HG03439 (cell line): ENCODE measurements around the gene EXD2.

Source experiments
- ATAC-seq: cut with Tn5 transposase; IDR thresholded peaks from one replicate; pipeline ENCODE4 v1.9.1; 2021; ENCODE audit warnings: mild to moderate bottlenecking, moderate library complexity; ENCODE audit not compliant: unreplicated experiment

Gene EXD2

DNA sequence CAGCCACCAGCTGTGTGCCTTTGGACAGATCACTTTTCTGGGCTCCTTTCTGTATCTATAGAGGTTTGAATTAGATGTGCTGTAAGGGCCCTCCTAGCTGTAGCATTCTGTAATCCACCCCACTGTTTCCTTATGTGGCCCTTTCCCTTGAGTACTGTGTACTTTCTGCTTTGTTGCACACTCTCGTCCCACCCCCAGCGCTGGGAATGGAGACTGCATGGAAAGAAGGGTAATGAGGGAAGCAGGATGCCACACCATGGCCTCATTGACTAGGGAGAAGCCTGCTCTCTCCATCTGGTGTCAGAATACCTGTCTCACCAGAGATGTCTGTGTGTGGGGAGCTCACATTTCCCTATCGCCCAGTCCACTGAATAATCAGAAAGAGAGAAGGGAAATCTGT is 55.0 kb downstream of the EXD2 start:
- no peak for ATAC-seq

DNA sequence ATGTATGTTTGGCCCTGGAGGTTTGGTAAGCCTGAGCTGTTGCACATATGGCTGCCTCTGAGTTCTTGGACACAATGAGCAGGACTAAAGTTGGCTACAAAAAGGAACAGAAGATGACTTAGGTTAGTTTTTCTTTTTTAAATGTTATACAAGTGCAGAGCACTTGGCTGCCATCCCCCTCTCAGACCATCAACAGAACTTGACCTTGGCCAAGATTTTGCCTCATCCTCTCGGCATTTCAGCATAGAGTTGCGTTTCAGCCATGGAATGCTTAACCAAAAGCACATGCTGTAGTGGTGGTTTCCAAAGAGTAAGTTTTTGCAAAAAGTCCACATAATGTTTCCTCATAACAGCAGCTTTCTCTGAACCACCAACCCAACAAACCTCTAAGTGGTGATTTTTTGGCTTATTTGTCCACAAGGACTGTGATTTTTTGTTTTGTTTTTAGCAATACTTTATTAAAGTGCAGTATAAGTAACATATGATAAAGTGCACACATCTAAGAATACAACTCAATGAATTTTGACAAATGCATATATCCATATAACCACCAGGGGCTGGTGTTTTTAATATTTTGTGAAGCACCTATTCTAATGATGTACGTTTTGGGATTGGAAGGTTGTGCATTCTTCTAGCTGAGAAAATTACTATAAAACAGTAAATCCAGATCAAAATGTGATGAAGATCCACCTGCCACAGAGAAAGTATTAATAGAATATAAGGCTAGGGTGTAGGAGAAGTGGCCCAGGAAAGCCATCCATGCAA is 56.6 kb downstream of the EXD2 start:
- no peak for ATAC-seq

- no peak for ATAC-seq
Measured at GRCh38 chr14:69249603-69250002, 58.3 kb downstream of the EXD2 start.

- ATAC-seq, result no peak
Measured at GRCh38 chr14:69252851-69253250, 61.6 kb downstream of the EXD2 start.

GRCh38 chr14:69259168-69259526 is 67.8 kb downstream of the EXD2 start:
- ATAC-seq, result no peak

- ATAC-seq, result no peak
Measured at GRCh38 chr14:69259527-69260189, 68.4 kb downstream of the EXD2 start, which contains the start of gene GALNT16. Gene GALNT16, plus strand, starts transcription at chr14:69260158. Its CDS starts 133 bp downstream, at chr14:69260291.

- ATAC-seq, result no peak
Measured at GRCh38 chr14:69260190-69260860, 69.0 kb downstream of the EXD2 start.

- no peak for ATAC-seq
Measured at GRCh38 chr14:69260861-69261564, 69.7 kb downstream of the EXD2 start.

- no peak for ATAC-seq
Measured at GRCh38 chr14:69261761-69262331, 70.5 kb downstream of the EXD2 start.

- ATAC-seq, result no peak
Measured at GRCh38 chr14:69262516-69262915, 71.2 kb downstream of the EXD2 start.

DNA sequence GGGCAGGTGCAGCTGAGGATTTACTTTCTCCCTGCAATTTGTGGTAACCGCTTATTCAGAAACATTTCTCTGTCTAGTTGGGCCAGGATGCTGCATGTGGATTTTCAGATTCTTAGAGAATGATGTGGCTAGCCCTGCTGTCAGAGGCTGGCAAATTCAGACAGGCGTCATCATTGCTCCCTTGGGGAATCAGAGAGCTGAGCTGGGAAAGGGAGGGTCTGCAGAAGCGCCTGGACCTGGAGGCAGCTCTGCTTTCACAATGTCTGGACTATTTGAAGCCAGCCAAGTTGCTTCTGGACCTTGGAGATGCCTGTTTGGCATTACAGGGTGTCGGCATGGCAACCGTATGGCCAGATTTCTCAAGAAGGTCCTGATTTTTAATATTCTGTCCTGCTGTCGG is 72.1 kb downstream of the EXD2 start:
- no peak for ATAC-seq

GRCh38 chr14:69263771-69264170 is 72.5 kb downstream of the EXD2 start:
- ATAC-seq, result no peak

- no peak for ATAC-seq
Measured at GRCh38 chr14:69266572-69267345, 75.5 kb downstream of the EXD2 start.

DNA sequence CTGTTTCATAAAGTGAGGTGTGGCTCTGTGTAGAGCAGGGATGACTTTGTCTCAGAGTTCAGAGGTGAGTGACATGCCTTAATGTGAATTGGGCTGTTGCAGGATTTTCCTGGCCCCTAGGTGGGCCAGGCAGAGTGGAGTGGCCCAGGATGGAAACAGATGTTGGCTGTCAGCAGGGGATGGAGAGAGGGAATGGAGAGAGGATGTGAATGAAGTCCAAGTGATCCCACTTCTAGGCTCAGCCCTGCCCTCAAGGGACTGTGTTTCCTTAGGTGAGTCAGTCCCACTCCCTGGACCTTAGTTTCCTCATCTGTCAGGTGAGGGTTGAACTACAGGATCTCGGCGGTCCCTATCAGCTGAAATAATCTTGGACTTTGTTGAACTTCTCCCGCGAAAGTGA is 76.2 kb downstream of the EXD2 start:
- ATAC-seq, result no peak

DNA sequence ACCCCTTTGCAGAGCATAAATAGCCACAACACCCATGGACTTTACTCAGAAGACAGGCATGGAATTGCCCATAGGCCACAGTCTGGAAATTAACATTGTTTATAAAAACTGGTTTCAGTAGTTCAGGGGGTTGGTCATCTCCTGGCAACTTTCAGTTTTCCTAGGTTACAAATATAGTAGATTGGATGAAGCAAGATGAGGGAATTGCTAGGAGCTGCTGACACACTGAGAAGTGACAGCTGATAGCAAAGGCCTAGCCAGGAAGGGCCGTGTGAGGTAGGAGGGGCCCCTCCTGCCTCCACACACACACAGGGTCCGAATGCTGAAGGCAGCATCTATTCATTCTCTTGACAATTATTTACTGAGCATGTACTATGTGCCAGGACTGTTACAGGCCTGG is 76.9 kb downstream of the EXD2 start:
- ATAC-seq, result no peak

GRCh38 chr14:69268763-69269162 is 77.5 kb downstream of the EXD2 start:
- no peak for ATAC-seq

DNA sequence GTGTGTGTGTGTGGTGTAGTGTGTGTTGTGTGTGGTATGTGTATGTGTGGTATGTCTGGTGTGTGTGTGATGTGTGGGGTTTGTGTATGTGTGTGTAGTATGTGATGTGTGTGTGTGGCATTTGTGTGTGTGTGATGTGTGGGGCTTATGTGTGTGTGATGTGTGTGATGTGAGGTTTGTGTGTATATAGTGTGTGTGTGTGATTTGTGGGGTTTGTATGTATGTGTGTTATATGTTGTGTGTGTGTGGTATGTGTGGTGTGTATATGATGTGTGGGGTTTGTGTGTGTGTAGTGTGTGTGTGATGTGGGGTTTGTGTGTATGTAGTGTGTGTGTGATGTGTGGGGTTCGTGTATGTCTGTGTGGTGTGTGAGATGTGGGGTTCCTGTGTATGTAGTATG is 78.1 kb downstream of the EXD2 start:
- ATAC-seq, result no peak

DNA sequence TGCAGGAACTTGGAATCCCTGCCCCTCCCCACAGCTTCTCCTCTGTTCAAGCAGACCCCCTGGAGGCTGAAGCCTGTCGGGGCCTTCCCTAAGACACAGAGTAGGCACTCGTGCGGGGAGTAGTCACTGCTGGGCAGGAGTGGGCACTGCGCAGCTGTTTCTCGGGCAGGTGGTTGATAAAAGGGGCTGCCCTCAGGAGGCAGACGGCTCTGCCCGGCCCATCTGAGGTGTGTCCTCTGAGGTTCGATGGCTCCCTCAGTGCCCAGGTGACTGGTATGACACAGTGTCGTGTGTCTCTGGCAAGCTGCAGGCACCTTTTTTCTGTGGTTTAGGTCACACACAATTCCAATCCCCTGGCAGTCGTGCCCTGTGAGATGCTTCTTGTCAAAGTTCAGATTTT is 78.8 kb downstream of the EXD2 start:
- no peak for ATAC-seq

GRCh38 chr14:69270795-69271708 is 79.8 kb downstream of the EXD2 start:
- ATAC-seq, result no peak
